ENCODE results near the gene GRK3.

GRK3 gene

GRCh38 chr22:25765801-25766200 lies 201.3 kb downstream of the GRK3 start:
- Histone ChIP-seq H3K9me3 (ENCODE audit: insufficient read depth, low read depth, low read length) (peaks cover 14% of the 10 kb centered on the region), H3K23ac (ENCODE audit: low read length) (no peak overlapping the region), H4K91ac (ENCODE audit: low read depth, low read length) (no peak overlapping the region), H3K27ac (ENCODE audit: low read depth, low read length) (no peak overlapping the region), H2BK120ac (ENCODE audit: insufficient read depth, low read length, poor library complexity) (no peak overlapping the region), H2BK12ac (ENCODE audit: low read length) (no peak overlapping the region), H3K79me2 (ENCODE audit: control insufficient read depth, insufficient read depth, low read length, poor library complexity) (no peaks in the 10 kb centered on the region), H3K4me2 (ENCODE audit: low read length) (no peak overlapping the region), H3K18ac (ENCODE audit: low read length) (no peak overlapping the region), H2AFZ (ENCODE audit: insufficient read depth, low read length, poor library complexity) (no peak overlapping the region), H3K14ac (ENCODE audit: low read length) (no peak overlapping the region), H3K9ac (ENCODE audit: low read length) (no peak overlapping the region), H3K79me1 (ENCODE audit: low read length) (no peaks in the 10 kb centered on the region), H2BK5ac (ENCODE audit: low read depth, low read length, poor library complexity) (no peak overlapping the region), H3K4ac (ENCODE audit: low read depth, low read length) (no peak overlapping the region), H4K12ac (ENCODE audit: low read depth, low read length) (no peak overlapping the region), H2AK5ac (ENCODE audit: low read length) (no peak overlapping the region), H3K27me3 (ENCODE audit: insufficient read depth, low read length) (no peaks in the 10 kb centered on the region), H3K4me3 (ENCODE audit: low read depth, low read length) (no peak overlapping the region), H3K4me1 (ENCODE audit: control insufficient read depth in 1 of 2, insufficient read depth in 2 of 2, low read length in 2 of 2) (no peaks in the 10 kb centered on the region), H3K36me3 (ENCODE audit: control insufficient read depth in 1 of 2, insufficient read depth in 2 of 2, low read length in 2 of 2) (no peaks in the 10 kb centered on the region), H4K8ac (ENCODE audit: low read depth, low read length) (no peak overlapping the region)
- WGBS (ENCODE audit: extremely low coverage, insufficient coverage, insufficient read length) = no CpG with 5 or more reads among the region's 4 CpGs
- no peak for DNase-seq

GRCh38 chr22:25766418-25766817 lies 201.9 kb downstream of the GRK3 start:
- Histone ChIP-seq H3K9ac (ENCODE audit: low read length) (no peak overlapping the region), H3K4ac (ENCODE audit: low read depth, low read length) (no peak overlapping the region), H2AK5ac (ENCODE audit: low read length) (no peak overlapping the region), H3K4me3 (ENCODE audit: low read depth, low read length) (no peak overlapping the region), H3K4me2 (ENCODE audit: low read length) (no peak overlapping the region), H2BK5ac (ENCODE audit: low read depth, low read length, poor library complexity) (no peak overlapping the region), H3K27ac (ENCODE audit: low read depth, low read length) (no peak overlapping the region), H3K36me3 (ENCODE audit: control insufficient read depth in 1 of 2, insufficient read depth in 2 of 2, low read length in 2 of 2) (no peaks in the 10 kb centered on the region), H2BK12ac (ENCODE audit: low read length) (no peak overlapping the region), H2AFZ (ENCODE audit: insufficient read depth, low read length, poor library complexity) (no peak overlapping the region), H3K4me1 (ENCODE audit: control insufficient read depth in 1 of 2, insufficient read depth in 2 of 2, low read length in 2 of 2) (no peaks in the 10 kb centered on the region), H3K27me3 (ENCODE audit: insufficient read depth, low read length) (no peaks in the 10 kb centered on the region), H3K79me2 (ENCODE audit: control insufficient read depth, insufficient read depth, low read length, poor library complexity) (no peaks in the 10 kb centered on the region), H3K79me1 (ENCODE audit: low read length) (no peaks in the 10 kb centered on the region), H3K14ac (ENCODE audit: low read length) (no peak overlapping the region), H3K9me3 (ENCODE audit: insufficient read depth, low read depth, low read length) (peaks cover 14% of the 10 kb centered on the region), H3K18ac (ENCODE audit: low read length) (no peak overlapping the region), H3K23ac (ENCODE audit: low read length) (no peak overlapping the region), H4K12ac (ENCODE audit: low read depth, low read length) (no peak overlapping the region), H4K91ac (ENCODE audit: low read depth, low read length) (no peak overlapping the region), H2BK120ac (ENCODE audit: insufficient read depth, low read length, poor library complexity) (no peak overlapping the region), H4K8ac (ENCODE audit: low read depth, low read length) (no peak overlapping the region)
- no peak for DNase-seq
- no CpG with 5 or more reads among the region's 3 CpGs for WGBS (ENCODE audit: extremely low coverage, insufficient coverage, insufficient read length)

- Histone ChIP-seq H3K79me2 (ENCODE audit: control insufficient read depth, insufficient read depth, low read length, poor library complexity) (no peaks in the 10 kb centered on the region), H3K4me2 (ENCODE audit: low read length) (no peak overlapping the region)
- no CpG with 5 or more reads among the region's 4 CpGs for WGBS (ENCODE audit: extremely low coverage, insufficient coverage, insufficient read length)
Measured at GRCh38 chr22:25770333-25770732, 205.9 kb downstream of the GRK3 start.

GRCh38 chr22:25772288-25772687 lies 207.8 kb downstream of the GRK3 start:
- H3K18ac ChIP-seq (ENCODE audit: low read length) = no peak overlapping the region
- H2AK5ac ChIP-seq (ENCODE audit: low read length) = no peak overlapping the region
- no peak overlapping the region for H3K4me3 ChIP-seq (ENCODE audit: low read depth, low read length)
- H3K9ac ChIP-seq (ENCODE audit: low read length) = no peak overlapping the region
- H3K9me3 ChIP-seq (ENCODE audit: insufficient read depth, low read depth, low read length) = peaks cover 4% of the 10 kb centered on the region
- no peak overlapping the region for H2BK5ac ChIP-seq (ENCODE audit: low read depth, low read length, poor library complexity)
- WGBS (ENCODE audit: extremely low coverage, insufficient coverage, insufficient read length) = no CpG with 5 or more reads among the region's 9 CpGs
- no peak overlapping the region for H3K23ac ChIP-seq (ENCODE audit: low read length)
- no peaks in the 10 kb centered on the region for H3K27me3 ChIP-seq (ENCODE audit: insufficient read depth, low read length)
- H2AFZ ChIP-seq (ENCODE audit: insufficient read depth, low read length, poor library complexity) = no peak overlapping the region
- no peak overlapping the region for H4K12ac ChIP-seq (ENCODE audit: low read depth, low read length)
- no peak overlapping the region for H3K27ac ChIP-seq (ENCODE audit: low read depth, low read length)
- H3K79me1 ChIP-seq (ENCODE audit: low read length) = no peaks in the 10 kb centered on the region
- H3K36me3 ChIP-seq (ENCODE audit: control insufficient read depth in 1 of 2, insufficient read depth in 2 of 2, low read length in 2 of 2) = no peaks in the 10 kb centered on the region
- H3K4ac ChIP-seq (ENCODE audit: low read depth, low read length) = no peak overlapping the region
- H3K4me1 ChIP-seq (ENCODE audit: control insufficient read depth in 1 of 2, insufficient read depth in 2 of 2, low read length in 2 of 2) = no peaks in the 10 kb centered on the region
- H3K4me2 ChIP-seq (ENCODE audit: low read length) = no peak overlapping the region
- no peak overlapping the region for H2BK12ac ChIP-seq (ENCODE audit: low read length)
- DNase-seq = no peak
- H3K79me2 ChIP-seq (ENCODE audit: control insufficient read depth, insufficient read depth, low read length, poor library complexity) = no peaks in the 10 kb centered on the region
- no peak overlapping the region for H4K91ac ChIP-seq (ENCODE audit: low read depth, low read length)
- no peak overlapping the region for H2BK120ac ChIP-seq (ENCODE audit: insufficient read depth, low read length, poor library complexity)
- H3K14ac ChIP-seq (ENCODE audit: low read length) = no peak overlapping the region
- H4K8ac ChIP-seq (ENCODE audit: low read depth, low read length) = no peak overlapping the region

More at GRCh38 chr22:25770333-25770732, 205.9 kb downstream of the GRK3 start:
- Histone ChIP-seq H3K27me3 (ENCODE audit: insufficient read depth, low read length) (no peaks in the 10 kb centered on the region), H2BK12ac (ENCODE audit: low read length) (no peak overlapping the region), H3K27ac (ENCODE audit: low read depth, low read length) (no peak overlapping the region), H3K79me1 (ENCODE audit: low read length) (no peaks in the 10 kb centered on the region), H3K18ac (ENCODE audit: low read length) (no peak overlapping the region), H3K9me3 (ENCODE audit: insufficient read depth, low read depth, low read length) (peaks cover 14% of the 10 kb centered on the region), H3K4me1 (ENCODE audit: control insufficient read depth in 1 of 2, insufficient read depth in 2 of 2, low read length in 2 of 2) (no peaks in the 10 kb centered on the region), H3K14ac (ENCODE audit: low read length) (no peak overlapping the region), H3K4ac (ENCODE audit: low read depth, low read length) (no peak overlapping the region), H2AFZ (ENCODE audit: insufficient read depth, low read length, poor library complexity) (no peak overlapping the region), H3K23ac (ENCODE audit: low read length) (no peak overlapping the region), H3K9ac (ENCODE audit: low read length) (no peak overlapping the region), H3K36me3 (ENCODE audit: control insufficient read depth in 1 of 2, insufficient read depth in 2 of 2, low read length in 2 of 2) (no peaks in the 10 kb centered on the region), H2BK120ac (ENCODE audit: insufficient read depth, low read length, poor library complexity) (no peak overlapping the region), H4K12ac (ENCODE audit: low read depth, low read length) (no peak overlapping the region), H4K91ac (ENCODE audit: low read depth, low read length) (no peak overlapping the region), H3K4me3 (ENCODE audit: low read depth, low read length) (no peak overlapping the region), H4K8ac (ENCODE audit: low read depth, low read length) (no peak overlapping the region), H2AK5ac (ENCODE audit: low read length) (no peak overlapping the region), H2BK5ac (ENCODE audit: low read depth, low read length, poor library complexity) (no peak overlapping the region)
- DNase-seq = no peak

Measured in trophoblast cell (in vitro differentiated cells and primary cell).